ENCODE results near the gene APLN. TPM values are rescaled to one million over a fixed set of nuclear protein-coding genes. Genes with fewer than 3 reads are reported as not detected.

APLN gene
- total RNA-seq, 1 donor from 2014 or later: 2.4 TPM

DNA sequence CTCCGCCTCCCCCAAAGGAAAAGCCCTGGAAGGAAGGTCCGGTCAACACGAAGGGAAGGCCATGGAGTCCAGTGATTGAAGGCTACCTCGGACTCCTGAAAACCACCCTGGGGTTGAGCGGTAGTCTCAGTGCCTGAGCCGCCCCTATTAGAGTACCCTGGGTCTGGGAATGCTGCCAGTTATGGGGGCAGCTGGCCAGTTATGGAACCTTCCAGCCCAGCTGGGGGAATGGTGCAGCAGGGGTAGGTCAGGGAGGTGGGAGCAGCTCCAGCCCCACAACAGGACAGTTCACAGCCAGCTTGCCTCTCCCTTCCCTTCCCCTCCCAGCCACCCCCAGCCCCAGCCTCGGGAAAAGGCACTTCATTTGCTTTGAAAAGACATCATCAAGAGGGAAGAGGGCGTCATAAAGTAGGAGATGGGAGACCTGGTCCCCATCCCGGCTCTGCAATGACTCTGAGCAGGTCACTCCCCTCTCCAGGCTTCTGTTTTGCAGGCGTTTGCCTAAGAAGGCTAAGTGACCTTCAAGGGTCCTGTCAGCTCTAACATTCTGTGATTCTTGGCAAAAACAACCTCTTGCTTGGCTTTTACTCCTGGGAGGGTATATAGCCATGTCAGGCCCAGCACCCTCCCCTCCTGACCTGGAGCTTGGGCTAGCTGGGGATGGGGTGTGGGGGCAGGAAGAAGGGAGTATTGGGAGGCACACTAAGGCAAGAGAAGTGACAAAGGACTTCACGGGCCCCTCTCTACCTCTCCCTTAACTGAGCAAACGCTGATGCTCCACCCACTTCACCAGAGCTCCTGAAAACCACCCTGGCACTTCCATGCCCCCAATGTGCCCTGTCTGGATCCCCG lies 8.0 kb downstream of the APLN start:
- FAIRE-seq (no peak), DNase-seq (ENCODE audit: low spot score in 2 of 2) (no peak)

GRCh38 chrX:129642641-129643040 lies 12.1 kb downstream of the APLN start:
- FAIRE-seq: no peak
- DNase-seq (ENCODE audit: low spot score in 2 of 2): no peak

GRCh38 chrX:129641941-129642340 lies 12.8 kb downstream of the APLN start:
- FAIRE-seq (no peak), DNase-seq (ENCODE audit: low spot score in 2 of 2) (no peak)

GRCh38 chrX:129641469-129641868 lies 13.3 kb downstream of the APLN start:
- FAIRE-seq: no peak
- DNase-seq (ENCODE audit: low spot score in 2 of 2): no peak

- DNase-seq (ENCODE audit: low spot score in 2 of 2): no peak
- FAIRE-seq: no peak
Measured at GRCh38 chrX:129640737-129641136, 14.0 kb downstream of the APLN start.

- no peak for FAIRE-seq
- no peak for DNase-seq (ENCODE audit: low spot score in 2 of 2)
Measured at GRCh38 chrX:129638917-129639316, 15.8 kb downstream of the APLN start.

GRCh38 chrX:129637217-129638109 lies 17.3 kb downstream of the APLN start:
- FAIRE-seq: no peak

DNA sequence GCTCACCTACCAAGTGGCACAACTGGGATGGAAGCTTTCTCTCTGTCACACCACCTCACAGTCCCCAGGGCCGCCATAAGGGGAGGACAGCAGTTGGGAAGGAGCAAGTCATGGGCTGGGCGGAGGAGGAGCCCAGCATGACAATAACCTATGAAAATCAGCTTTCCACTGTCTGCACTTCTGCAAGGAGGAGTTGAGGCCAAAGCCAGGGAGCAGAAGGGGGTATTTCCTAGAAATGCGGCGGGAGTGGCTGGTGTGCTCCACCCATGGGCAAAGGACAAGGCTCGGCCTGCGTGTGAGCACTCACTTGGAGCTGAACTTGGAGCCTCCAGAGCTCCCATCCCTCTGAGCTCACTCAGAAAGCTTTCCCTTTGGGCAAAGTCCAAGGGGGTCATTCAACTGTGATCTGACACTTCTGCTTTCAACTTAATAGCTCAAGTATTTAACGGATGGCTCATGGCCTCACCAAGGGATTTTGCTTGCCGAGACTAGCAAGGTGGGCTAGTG lies 18.5 kb downstream of the APLN start:
- DNase-seq (ENCODE audit: low spot score in 2 of 2): no peak
- FAIRE-seq: no peak

More at GRCh38 chrX:129637217-129638109, 17.3 kb downstream of the APLN start:
- DNase-seq (ENCODE audit: low spot score in 2 of 2): peak; percentile 46 to 61

DNA sequence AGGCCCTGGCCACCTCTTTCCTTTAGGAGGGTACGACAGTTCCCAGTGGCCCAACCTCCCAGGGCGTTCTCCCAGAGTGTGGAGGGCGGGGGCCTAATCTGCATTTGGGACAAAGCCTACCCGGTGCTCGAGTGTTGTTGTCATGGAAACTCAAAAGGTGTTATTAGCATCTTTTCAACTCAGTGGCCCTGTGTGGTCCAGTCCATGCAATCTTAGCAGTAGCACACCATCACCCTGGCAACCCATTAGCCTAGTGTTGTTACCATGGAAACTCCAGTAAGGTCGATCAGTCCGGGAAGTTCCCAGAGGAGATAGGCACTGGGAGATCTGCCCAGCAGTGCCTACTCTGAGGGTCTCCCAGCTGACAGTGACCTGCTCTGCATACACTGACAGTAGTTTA lies 20.2 kb downstream of the APLN start:
- FAIRE-seq: no peak
- DNase-seq (ENCODE audit: low spot score in 2 of 2): no peak

GRCh38 chrX:129632443-129632842 lies 22.3 kb downstream of the APLN start:
- DNase-seq (ENCODE audit: low spot score in 2 of 2) (no peak), FAIRE-seq (no peak)

GRCh38 chrX:129631849-129632248 lies 22.9 kb downstream of the APLN start:
- no peak for FAIRE-seq

DNA sequence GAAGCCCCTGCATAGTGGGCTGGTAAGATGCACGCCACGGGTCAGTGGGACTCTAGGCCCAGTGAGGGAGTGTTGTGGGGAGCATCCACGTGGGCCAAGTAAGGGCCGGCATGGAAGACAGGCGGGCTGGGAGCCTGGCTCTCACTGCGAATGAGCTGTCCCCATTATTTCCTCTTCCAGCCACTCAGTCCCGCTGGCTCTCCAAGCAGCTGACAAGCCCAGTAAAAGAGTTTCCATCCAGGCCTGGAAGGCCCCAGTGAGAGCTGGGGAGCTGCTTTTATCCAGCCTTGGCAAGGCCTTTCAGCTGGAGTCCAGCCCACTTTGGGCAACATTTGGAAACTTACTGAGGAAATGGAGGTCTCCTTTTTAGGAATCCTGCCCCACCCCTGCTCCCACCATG lies 24.9 kb downstream of the APLN start:
- no peak for DNase-seq (ENCODE audit: low spot score in 2 of 2)

More at GRCh38 chrX:129631849-129632248, 22.9 kb downstream of the APLN start:
- no peak for DNase-seq (ENCODE audit: low spot score in 2 of 2)

DNA sequence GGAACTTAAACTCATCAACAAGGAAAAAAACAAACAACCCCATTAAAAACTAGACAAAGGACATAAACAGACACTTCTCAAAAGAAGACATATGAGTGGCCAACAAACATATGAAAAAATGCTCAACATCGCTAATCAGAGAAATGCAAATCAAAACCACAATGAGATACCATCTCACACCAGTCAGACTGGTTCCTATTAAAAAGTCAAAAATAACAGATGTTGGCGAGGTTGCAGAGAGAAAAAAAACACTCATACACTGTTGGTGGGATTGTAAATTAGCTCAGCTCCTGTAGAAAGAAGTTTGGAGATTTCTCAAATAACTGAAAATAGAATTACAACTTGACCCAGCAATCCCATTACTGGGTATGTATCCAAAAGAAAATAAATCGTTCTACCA lies 28.7 kb downstream of the APLN start:
- FAIRE-seq: no peak
- DNase-seq (ENCODE audit: low spot score in 2 of 2): no peak

More for the DNA sequence above, 24.9 kb downstream of the APLN start:
- FAIRE-seq: no peak

- DNase-seq (ENCODE audit: low spot score in 2 of 2) (no peak), FAIRE-seq (no peak)
Measured at GRCh38 chrX:129622757-129623301, 31.9 kb downstream of the APLN start.

- FAIRE-seq: no peak
Measured at GRCh38 chrX:129618997-129619396, 35.8 kb downstream of the APLN start.

DNA sequence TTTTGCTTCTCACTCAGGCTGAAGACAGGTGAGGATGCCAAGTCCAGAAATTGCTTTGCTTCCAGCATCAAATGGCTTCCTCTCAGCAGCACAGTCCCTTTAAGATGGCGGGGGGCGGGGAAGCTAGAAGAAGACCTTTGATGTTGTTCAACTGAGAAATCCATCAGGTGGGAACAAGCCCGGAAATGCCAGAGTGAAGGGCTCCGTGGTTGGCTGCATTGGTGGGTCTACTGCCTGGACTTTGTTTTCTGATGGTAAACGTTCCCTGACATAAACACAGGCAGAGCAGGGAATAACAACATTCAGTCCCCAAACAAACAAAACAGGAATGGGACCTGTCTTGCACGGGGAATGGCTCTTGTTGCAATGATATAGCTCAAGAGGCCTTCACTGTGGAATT lies 37.3 kb downstream of the APLN start:
- DNase-seq (ENCODE audit: low spot score in 2 of 2): no peak
- FAIRE-seq: no peak

More at GRCh38 chrX:129618997-129619396, 35.8 kb downstream of the APLN start:
- no peak for DNase-seq (ENCODE audit: low spot score in 2 of 2)

GRCh38 chrX:129614481-129615255 lies 40.1 kb downstream of the APLN start:
- FAIRE-seq (no peak), DNase-seq (ENCODE audit: low spot score in 2 of 2) (no peak)

- FAIRE-seq (no peak), DNase-seq (ENCODE audit: low spot score in 2 of 2) (no peak)
Measured at GRCh38 chrX:129613596-129613995, 41.2 kb downstream of the APLN start.

DNA sequence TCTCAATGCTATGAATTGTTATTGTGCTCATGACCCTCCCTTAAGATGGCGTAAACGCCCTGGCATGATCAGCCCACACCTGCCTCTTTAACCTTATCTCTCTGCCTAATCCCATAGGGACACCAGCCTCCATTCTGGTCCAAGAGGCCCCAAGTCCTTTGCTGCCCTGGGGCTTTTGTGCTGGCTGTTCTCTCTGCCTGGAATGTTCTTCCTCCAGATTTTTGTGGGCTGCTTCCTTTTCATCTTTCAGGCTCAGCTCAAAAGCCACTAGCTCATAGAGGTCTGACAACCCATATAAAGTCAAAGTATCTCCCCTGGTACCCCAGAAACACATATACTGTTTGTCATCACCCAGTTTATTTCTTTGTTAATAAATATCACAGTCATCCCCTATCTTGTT lies 42.4 kb downstream of the APLN start:
- FAIRE-seq: no peak

DNA sequence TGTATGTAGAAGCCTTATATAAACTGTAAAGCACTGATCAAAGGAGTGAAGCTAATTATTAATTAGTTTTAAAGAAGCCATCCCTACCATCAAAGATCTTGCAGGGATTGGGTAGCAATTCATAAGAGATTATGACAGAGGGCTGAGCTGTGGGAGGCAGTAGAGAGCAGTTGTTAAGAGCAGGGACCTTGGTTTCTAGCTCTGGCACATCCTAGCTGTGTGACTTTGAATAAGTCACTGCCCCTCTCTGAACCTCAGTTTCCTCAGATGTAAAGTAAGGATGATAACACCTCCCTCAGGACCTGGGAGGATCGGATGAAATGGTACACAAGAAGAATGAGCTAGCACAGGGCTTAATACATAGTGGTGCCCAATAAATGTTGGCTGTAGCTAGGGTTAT lies 45.4 kb downstream of the APLN start:
- DNase-seq (ENCODE audit: low spot score in 2 of 2) (no peak), FAIRE-seq (no peak)

More for the DNA sequence above, 42.4 kb downstream of the APLN start:
- DNase-seq (ENCODE audit: low spot score in 2 of 2): no peak
